GM21447 (cell line): ENCODE data around the gene HSH2D.
"Not testable (repeated sequence)": the region's sequence is repeated elsewhere in the genome, so short reads cannot be mapped to it uniquely, and the experiment has no call there.

Experiments
- ATAC-seq: cut with Tn5 transposase; IDR thresholded peaks from one replicate; pipeline ENCODE4 v1.9.1; 2021; ENCODE audit not compliant: unreplicated experiment

HSH2D gene

DNA sequence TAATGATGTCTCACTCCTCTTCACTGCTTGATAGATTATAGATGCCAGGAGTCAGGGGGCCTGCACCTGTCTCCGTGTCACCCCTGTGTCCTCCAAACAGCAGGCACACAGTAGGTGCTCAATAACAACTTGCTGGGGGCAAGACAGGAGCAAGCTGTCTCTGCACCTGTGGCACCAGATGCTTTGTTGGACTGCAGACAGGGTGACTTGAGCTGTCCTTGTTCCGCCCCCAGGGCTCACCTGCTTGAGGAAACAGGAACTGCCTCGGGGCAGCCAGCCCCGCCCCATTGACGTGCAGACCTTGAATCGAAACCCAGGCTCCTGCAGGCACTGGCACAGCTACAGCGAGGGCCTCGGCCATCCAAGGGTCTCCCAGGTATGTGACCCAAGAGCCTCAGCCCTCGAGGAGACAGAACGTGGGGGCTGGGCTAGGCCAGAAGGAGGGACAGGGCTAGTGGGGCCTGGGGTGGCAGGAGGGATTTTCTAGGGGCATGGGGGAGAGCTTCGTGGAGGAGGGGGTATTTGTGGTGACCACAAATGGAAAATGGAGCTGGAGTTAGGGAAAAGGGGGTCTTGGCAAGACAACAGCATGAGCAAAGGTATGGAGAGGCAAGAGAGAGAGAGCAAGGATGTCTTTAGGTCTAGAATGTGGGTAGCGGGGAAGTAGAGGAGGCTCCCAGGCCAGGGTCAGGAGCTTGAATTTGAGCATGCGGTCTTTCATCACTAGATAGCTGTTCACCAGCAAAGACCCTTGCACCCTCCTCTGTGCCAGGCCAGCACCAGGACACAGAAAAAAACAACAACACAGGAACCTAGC is at the start of gene HSH2D:
Gene HSH2D (plus strand): TSS at position 287 of the 817 bp plus-strand sequence. CDS start 5,066 bp downstream, outside the sequence.
- ATAC-seq = peak; percentile 59

DNA sequence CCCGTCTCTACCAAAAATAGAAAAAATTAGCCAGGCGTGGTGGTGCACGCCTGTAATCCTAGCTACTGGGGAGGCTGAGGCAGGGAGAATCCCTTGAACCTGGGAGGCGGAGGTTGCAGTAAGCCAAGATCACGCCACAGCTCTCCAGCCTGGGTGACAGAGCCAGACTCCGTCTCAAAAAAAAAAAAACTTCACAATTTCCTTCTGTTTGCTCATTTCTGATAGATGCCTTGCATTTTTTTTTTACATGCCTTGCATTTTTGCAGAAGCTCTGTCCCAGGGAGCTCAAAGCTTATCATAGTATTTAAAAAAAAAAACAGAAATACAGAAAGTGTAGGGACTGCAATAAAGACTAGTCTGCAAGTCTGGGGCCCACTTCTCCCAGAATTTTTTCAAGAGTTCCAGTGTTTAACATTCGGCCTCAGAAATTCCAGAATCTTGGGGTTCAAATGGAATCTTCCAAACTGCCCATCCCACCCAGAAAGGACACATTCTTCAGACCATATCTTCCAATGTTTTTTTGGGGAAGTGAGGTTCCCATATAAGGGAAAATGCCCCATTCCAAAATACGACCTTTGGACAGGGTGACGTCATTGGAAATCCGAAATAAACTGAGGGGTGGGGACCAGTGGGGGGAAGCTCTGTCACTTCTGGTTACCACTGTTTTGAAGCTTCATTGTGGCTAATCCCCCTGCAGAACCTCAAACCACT is 49.0 kb upstream of the HSH2D start:
- ATAC-seq = no peak

- ATAC-seq = no peak
Measured at GRCh38 chr19:16095071-16095571, 48.4 kb upstream of the HSH2D start.

GRCh38 chr19:16096280-16096855 is 47.1 kb upstream of the HSH2D start:
- ATAC-seq = no peak

DNA sequence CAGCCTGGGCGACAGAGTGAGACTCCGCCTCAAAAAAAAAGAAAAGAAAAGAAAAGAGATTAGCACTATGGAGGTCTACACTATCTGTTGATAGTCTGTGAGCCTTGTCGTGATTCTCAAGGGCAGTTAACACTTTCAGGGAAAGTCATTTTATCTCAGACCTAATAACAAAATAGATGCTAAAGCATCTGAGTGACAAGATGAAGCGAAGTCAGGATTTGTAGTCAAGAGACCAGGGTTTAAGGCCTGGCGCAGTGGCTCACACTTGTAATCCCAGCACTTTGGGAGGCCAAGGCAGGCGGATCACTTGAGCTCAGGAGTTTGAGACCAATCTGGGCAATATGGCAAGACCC is 45.1 kb upstream of the HSH2D start:
- ATAC-seq = no peak

DNA sequence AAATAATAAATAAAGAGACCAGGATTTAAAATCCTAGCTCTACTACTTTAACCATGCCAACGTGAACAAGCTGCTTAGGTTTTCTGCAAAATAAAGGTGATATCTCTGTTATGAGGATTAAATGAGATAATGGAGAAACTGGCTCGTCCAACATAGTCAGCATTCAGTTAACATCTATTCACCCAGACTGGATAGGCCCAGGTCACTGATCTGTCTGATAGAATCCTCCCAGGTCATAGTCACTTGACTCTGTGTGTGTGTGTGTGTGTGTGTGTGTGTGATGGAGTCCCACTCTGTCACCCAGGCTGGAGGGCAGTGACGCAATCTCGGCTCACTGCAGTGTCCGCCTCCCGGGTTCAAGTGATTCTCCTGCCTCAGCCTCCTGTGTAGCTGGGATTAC is 44.7 kb upstream of the HSH2D start:
- no peak for ATAC-seq

DNA sequence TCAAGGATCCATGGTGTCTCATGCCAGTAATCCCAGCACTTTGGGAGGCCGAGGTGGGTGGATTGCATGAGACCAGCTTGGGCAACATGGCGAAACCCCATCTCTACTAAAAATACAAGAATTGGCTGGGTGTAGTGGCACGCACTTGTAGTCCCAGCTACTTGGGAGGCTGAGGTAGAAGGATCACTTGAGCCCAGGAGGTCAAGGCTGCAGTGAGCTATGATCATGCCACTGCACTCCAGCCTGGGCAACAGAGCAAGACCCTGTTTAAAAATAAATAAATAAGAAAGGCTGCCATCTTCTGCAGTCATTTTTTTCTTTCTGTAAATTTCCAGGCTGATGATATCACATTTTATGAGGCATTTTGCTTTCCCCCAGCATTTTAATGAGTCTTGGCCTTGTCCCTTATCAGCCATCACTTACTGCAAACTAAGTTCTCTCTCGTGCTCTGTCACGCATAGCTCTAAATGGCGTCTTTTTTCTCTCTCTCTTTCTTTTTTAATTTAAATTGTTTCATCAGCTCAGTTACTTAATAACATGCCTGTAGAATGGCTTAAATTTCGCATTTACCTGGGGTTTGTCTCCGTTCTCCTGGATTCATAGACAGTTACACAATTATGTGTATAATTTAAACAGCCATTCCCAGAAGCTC is 44.0 kb upstream of the HSH2D start:
- not testable (repeated sequence) for ATAC-seq

GRCh38 chr19:16100524-16100923 is 43.0 kb upstream of the HSH2D start:
- ATAC-seq = no peak

DNA sequence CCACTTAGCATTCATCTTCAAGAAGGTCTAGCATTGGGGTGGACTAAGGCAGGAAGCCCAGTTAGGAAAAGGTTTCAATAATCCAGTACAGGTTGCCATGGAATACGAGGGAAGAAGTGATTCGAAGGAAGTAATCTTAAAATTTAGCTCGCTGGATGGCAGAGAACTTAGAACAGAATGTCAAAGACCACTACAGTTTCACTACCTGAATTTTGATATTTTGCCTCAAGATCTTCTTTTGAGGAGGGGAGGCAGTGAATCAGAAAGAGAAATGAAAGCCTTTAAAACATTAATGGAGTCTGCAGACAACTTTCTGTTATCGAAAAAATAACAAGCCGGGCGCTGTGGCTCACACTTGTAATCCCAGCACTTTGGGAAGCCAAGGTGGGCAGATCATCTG is 38.8 kb upstream of the HSH2D start:
- no peak for ATAC-seq

GRCh38 chr19:16106121-16106520 is 37.4 kb upstream of the HSH2D start:
- ATAC-seq = no peak

DNA sequence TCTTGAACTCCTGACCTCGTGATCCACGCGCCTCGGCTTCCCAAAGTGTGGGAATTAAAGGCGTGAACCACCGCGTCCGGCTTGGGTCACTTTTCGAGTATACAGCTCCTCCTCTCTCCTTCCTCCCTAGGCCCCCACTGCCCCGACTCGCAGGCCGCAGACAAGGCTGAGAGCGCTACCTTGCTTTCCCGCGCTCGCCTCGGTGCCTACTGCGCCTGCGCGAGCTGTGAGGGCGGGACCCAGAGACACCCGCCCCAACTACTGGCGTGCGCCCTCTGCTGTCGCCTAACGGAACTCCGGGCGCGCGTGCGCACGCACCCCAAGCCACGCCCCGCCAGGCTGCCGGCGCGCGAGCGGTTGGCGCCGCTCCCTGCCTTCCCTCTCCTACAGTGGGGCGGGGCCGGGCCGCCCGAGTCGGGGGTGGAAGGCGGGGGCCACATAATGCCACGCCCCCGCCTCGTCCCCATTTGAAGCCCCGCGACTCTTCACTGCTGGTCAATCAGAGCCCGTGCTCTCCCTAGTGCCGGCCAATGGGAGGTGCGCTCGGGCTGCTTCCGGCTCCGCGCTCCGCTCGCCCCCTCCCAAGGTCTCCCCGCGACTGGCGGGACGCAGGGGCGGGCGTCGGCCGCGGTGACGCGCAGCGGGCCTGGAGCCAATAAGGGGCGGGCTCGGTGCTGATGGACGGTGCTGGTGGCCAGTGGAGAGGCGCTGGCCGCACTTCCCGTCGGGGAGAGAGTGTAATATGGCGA is 32.2 kb upstream of the HSH2D start, which contains the start of gene RAB8A:
Gene RAB8A (plus strand): TSS at position 730 of the 749 bp plus-strand sequence. CDS start 13 bp downstream, at position 743.
- ATAC-seq = peak; percentile 86

DNA sequence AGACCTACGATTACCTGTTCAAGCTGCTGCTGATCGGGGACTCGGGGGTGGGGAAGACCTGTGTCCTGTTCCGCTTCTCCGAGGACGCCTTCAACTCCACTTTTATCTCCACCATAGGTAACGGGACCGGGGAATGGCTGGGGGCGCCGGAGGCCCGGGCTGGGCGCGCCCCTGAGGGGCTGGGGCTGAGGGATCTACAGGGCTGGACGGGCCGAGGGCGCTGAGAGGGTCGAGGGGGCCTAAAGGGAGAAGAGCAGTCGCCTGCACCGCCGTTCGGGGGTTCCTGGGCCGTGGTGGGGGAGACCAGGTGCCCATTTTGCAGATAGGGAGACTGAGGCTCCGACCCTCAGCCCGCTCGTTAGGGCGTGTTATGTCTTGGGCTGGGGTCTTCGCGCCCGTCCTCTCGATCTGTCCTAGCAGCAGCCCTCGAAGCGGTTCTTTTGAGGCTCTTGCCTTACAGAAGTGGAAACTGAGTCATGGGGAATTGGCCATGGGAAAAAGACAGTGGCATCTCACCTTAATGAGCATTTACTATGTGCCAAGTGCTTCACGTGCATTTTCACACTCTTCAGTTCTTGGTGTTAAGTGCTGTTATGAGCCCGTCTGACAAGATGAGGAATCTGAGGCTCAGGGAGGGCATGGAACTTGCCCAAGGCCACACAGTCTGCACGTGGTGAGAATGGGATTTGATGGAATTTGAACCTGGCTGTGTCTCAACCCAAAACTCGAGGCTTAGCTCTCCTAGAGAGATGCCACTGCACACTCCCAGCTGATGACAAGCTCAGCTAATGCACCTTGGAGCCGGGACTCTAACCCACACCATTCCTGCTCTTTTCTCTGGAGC is 31.4 kb upstream of the HSH2D start:
- no peak for ATAC-seq

GRCh38 chr19:16112778-16113177 is 30.7 kb upstream of the HSH2D start:
- ATAC-seq = no peak

DNA sequence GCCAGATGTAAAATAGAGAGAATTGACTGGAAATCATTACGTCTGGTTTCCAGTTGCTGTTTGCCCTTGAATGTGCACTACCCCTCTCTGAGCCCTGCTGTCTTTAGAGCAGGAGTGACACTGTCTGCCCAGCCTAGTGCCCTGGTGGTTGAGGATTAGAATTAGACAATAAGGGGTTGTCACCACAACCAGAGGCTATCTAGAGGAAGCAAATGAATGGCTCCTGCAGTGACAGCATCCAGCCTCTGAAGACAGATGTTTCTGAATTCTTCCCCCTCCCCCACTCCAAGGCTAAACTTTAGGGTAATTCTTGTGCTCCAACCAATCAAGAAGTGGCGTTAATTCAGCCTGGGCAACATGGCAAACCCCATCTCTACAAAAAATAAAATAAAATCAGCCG is 29.8 kb upstream of the HSH2D start:
- ATAC-seq = no peak

DNA sequence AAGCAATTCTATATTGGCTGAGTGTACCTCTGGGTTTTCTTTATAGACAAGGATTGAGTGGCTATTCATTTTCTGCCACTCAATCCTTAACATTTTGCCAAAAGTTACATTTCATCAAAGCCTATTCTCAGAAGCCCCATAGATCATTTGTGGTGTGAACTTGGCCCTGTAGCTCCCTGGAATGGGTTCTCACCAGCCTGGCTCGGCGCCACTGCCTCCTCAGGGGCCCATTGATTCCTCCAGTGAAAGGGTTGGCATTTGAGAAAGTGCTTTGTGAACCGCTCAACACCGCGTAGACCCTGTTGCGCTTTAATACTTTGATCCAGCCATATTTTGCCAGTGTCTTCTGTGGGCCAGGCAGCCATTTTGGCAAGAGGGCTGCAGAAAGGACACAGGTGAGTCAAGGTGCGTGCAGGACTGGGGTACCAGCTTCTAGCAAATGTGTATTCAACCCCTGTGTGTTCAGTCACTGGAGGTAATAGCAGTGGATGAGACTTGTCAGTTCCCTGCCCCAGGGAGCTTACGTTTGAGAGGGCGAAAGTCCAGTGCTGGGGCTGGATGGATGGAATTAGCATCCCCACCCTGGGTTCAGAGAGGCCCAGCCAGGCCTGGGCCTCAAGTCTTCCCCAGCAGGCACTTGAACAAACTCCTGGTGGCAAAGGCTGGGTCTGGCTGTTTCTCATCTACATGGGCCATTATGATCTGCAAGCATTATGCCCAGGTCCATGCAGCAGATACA is 28.0 kb upstream of the HSH2D start:
- ATAC-seq = no peak

DNA sequence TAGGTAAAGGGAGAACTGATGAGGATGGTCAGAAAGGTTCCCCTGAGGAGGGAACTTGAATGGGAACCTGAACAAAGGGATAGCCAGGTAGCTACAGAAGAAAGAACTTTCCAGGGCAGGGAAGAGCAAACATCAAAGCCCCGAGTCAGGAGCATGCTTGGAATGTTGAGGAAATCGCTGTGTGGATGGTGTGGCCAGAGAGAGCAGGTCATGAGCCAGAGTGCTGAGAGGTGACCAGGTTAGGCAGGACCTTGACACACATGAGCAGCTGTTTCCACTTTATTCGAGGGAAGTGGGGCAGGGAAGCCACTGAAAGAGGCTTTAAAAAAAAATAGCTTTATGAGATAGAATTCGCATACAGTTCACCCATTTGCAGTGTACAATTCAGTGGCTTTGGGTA is 27.4 kb upstream of the HSH2D start:
- no peak for ATAC-seq

DNA sequence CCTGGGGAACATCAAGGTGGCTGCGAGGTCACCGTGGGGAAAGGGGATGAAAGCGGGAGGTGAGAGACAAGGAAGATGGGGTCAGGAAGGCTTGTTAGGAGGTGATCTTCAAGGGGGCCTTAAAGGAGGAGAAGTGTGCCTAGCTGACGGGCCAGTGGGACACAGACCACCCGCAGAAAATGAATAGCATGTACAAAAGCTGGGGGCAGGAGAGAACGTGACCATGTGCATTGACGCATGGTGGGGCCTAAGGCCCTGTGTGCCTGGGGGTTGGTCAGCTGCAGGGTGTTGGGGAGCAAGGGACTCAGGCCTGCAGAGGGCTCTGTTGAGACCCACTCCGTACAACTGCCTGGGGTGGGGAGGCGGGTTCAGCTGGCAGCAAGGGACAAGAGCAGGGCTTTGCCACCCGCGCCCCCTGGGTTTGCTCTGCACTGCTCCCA is 25.9 kb upstream of the HSH2D start:
- no peak for ATAC-seq

- ATAC-seq = peak; percentile 70
Measured at GRCh38 chr19:16118489-16119033, 24.9 kb upstream of the HSH2D start.
